ENCODE results near the gene ADGRA3. TPM values are rescaled to one million over a fixed set of nuclear protein-coding genes. Genes with fewer than 3 reads are reported as not detected.

ADGRA3 gene
- total RNA-seq, 1 experiment from 2014 or later: 56.5 TPM

- no peak overlapping the region for H3K14ac ChIP-seq (ENCODE audit: insufficient read depth, low read length)
- no peaks in the 10 kb centered on the region for H3K36me3 Mint-ChIP-seq (ENCODE audit: insufficient read depth in 1 of 3, low read depth in 3 of 3)
- H3K27ac Mint-ChIP-seq: peak overlapping the region in 1 of 3 experiments; percentile 17; a peak in 2 of 7 replicates
- no peak overlapping the region for H2BK20ac ChIP-seq (ENCODE audit: low read depth, low read length, poor library complexity, severe bottlenecking)
- no peak overlapping the region for H3K4me3 Mint-ChIP-seq
- no peak overlapping the region for H3K4ac ChIP-seq (ENCODE audit: low read depth, low read length)
- peaks cover 25% of the 10 kb centered on the region for H3K4me1 ChIP-seq (ENCODE audit: insufficient read depth, low read length)
- H3K79me1 ChIP-seq (ENCODE audit: insufficient read depth, low read depth, low read length, poor library complexity, severe bottlenecking): peaks cover 7% of the 10 kb centered on the region
- H2BK5ac ChIP-seq (ENCODE audit: insufficient read length, low read length): no peak overlapping the region
- H3K9me3 ChIP-seq (ENCODE audit: control insufficient read depth, low read depth, low read length): no peaks in the 10 kb centered on the region
- peaks cover 3% of the 10 kb centered on the region for H4K20me1 ChIP-seq (ENCODE audit: control insufficient read depth, insufficient read depth, insufficient read length)
- H2BK120ac ChIP-seq (ENCODE audit: low read depth, low read length, poor library complexity, severe bottlenecking): no peak overlapping the region
- H3K18ac ChIP-seq (ENCODE audit: insufficient read length, low read depth, low read length): no peak overlapping the region
- no peak overlapping the region for H2AK5ac ChIP-seq (ENCODE audit: insufficient read length, low read length)
- H3K4me1 Mint-ChIP-seq: peaks cover 39 to 41% of the 10 kb centered on the region in 2 experiments
- no peaks in the 10 kb centered on the region for H3K27me3 ChIP-seq (ENCODE audit: insufficient read depth, low read length)
- no peak overlapping the region for H3T11ph ChIP-seq (ENCODE audit: low read length)
- no peak overlapping the region for H3K27ac ChIP-seq (ENCODE audit: insufficient read length, low read depth, low read length)
- no peaks in the 10 kb centered on the region for H3K23me2 ChIP-seq (ENCODE audit: insufficient read length, low read depth, low read length, poor library complexity, severe bottlenecking)
- no peak overlapping the region for H4K5ac ChIP-seq (ENCODE audit: insufficient read length, low read depth, low read length)
- no peak overlapping the region for H3K56ac ChIP-seq (ENCODE audit: insufficient read length, low read depth, low read length)
- no peak overlapping the region for H3K4me2 ChIP-seq (ENCODE audit: insufficient read depth, insufficient read length, low read length)
- TF ChIP-seq CTCF (conservative IDR thresholded peaks at IDR 0.05): no peak
- H4K8ac ChIP-seq (replicated peaks; ENCODE audit: insufficient read length, low read depth, low read length): no peak overlapping the region
- no peak overlapping the region for H2BK15ac ChIP-seq (ENCODE audit: low read depth, low read length)
- no peaks in the 10 kb centered on the region for H3K9me3 Mint-ChIP-seq
- H2AFZ ChIP-seq (ENCODE audit: low read length): no peak overlapping the region
- no peak overlapping the region for H4K91ac ChIP-seq (ENCODE audit: insufficient read length, low read depth, low read length)
- peaks cover 40% of the 10 kb centered on the region; the same call in 1 of the 2 replicates for H3K79me2 ChIP-seq (ENCODE audit: insufficient read depth, low read length)
- H3K9ac ChIP-seq (ENCODE audit: extremely low read depth, insufficient read length, low read length): no peak overlapping the region
- DNase-seq: no peak
- H2BK12ac ChIP-seq (ENCODE audit: insufficient read length, low read depth, low read length): no peak overlapping the region
- no peak overlapping the region for H3K23ac ChIP-seq (ENCODE audit: insufficient read length, low read depth, low read length)
- H3K27me3 Mint-ChIP-seq (ENCODE audit: low read depth): no peaks in the 10 kb centered on the region
- WGBS (ENCODE audit: extremely low coverage, insufficient read length, low lambda C conversion rate): no CpG with 5 or more reads among the region's 3 CpGs
These were observed 12.7 kb downstream of the ADGRA3 start for GRCh38 chr4:22502895-22503814.

Measured in H9 (cell line).